Measurements from ENCODE around the gene AMPD3.

AMPD3 gene

DNA sequence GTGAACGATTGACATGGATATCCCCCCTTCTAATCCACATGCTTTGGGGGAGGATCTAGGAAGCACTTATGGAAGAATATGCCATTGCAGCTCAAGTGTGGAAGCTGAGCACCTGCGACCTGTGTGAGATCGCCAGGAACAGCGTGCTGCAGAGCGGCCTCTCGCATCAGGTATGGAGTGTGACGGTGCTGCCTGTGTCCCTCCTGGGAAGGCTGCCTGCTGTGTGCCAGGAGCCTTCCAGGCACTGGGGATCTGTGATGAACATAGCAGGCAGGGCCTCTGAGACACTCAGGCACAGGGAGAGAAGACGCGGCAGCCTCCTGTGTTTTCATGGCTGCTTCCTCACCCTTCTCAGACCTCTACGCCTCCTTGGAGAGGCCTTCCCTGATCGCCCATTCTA, 49.4 kb downstream of the AMPD3 start:
- DNase-seq (ENCODE audit: low spot score) = no peak

DNA sequence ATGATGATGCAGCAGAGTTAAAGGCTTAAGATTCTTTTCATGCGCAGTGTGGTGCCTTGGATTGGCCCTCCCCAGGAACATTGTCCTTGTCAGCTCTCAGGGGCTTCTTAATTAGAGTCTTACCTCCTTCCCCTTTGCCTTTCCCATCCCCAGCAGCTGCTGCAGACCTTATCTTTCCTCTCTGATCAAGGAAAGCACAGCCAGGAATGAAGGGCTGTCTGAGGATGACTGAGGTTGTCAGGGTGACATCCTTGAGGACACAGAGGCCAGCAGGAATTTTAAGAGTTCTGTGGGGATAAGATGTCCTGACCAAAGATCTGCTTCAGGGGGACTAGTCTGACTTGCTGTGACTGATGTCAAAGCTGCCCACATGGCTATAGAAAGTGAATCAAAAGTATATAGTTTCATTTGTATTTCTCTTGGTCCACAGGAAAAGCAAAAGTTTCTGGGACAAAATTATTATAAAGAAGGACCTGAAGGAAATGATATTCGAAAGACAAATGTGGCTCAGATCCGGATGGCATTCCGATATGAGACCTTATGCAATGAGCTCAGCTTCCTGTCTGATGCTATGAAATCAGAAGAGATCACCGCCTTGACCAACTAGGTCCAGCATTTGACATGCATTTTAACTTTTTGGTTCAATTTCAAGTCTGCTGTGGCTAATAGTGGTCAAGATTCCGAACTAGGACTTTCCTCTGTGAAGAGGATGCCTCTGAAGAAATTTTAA, 50.4 kb downstream of the AMPD3 start:
- DNase-seq (ENCODE audit: low spot score) = no peak

DNA sequence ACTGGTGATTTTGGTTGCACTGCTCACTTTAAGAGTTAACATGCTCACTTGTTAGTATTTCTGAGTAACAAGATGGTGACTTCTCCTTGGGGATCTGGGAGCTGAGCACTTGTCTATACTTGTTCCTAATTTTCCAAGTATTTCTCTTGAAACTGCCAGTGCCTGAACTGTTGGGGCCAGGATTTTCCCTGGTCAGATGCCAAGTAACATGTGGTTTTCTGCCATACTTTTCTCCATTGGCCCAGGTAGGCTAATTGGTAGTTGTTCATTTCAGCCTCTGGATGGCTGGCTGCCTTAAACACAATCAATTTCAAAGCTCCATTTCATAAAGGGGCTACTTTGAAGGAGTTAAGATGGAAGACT, 50.9 kb downstream of the AMPD3 start:
- no peak for DNase-seq (ENCODE audit: low spot score)

DNA sequence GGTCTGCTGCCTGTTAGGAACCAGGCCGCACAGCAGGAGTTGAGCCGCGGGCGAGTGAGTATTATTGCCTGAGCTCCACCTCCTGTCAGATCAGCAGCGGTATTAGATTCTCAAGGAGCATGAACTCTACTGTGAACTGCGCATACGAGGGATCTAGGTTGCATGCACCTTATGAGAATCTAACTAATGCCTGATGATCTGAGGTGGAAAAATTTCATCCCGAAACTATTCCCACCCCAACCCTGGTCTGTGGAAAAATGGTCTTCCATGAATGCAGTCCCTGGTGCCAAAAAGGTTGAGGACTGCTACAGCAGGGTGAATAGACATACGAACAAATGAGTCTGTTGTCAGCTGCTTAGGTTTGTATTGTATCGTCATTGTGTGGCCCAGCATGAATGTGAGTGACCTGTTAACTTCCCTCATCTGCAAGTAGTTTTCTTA, 56.1 kb downstream of the AMPD3 start:
- no peak for DNase-seq (ENCODE audit: low spot score)

DNA sequence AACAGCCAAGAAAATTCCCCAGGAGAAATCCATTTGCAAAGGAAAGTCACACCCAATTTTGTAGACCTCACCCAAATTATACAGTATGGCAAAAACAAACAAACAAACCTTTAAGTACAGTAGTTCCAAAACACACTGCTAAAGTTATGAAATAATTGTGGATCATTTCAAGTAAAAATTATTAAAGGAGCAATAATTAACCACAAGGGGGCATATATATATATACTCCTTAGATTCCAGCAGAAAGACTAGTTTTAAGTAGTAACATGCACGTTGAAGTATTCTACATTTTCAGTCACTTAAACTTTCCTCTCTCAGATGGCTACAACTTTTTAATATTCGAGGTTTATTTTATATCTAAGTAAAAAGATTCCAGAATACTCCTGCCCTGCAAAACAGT, 59.1 kb downstream of the AMPD3 start:
- DNase-seq (ENCODE audit: low spot score) = no peak

DNA sequence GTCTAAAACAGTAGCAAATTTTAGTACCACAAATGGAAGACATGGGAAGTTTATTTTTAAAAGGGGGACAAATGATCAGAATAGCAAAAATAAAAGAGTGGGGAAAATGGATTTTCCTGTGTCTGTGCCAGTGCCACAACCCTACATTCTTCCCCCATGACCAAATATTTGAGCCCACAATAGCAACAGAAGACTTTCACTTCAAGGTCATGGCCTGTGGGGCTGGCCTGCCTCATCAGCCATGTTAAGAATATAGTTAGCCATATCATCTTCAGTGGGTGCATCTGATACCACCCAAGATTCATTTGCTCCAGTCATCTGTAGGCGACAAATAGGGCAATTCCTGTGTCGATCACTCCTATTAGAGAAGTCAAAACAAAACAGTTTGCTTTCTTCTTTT, 59.6 kb downstream of the AMPD3 start:
- DNase-seq (ENCODE audit: low spot score) = no peak

DNA sequence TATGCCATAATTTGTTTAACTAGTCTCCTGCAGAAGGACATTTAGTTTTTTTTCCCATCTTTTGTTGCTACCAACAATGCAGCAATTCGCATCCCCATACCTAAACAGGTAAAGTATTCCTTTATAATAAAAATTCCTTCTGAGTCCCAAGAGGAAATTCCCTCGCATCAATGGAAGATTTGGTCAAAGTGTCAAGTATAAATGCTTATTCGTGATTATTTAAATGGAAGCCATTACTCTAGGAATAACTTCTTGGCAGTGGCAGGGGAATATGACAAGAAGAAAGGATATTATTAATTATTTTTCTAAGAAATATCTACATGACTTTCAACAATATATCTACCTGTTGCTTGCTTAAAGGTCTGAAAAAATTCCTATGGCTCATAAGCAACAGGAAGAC, 60.4 kb downstream of the AMPD3 start:
- no peak for DNase-seq (ENCODE audit: low spot score)

DNA sequence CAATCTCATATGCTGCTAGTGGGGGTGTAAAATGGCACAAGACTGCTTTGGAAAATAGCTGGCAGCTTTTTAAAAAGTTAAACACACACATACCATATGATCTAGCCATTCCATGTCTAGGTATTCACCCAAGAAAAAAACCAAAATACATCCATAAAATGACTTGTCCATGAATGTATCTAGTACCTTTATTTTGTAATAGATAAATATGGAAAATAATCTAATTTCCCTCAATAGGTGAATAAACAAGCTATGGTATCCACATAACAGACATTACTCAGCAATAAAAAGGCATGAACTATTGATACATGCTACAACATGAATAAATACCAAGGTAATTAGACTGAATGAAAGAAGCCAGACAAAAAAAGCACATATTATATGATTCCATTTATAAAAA, 63.1 kb downstream of the AMPD3 start:
- DNase-seq (ENCODE audit: low spot score) = no peak

DNA sequence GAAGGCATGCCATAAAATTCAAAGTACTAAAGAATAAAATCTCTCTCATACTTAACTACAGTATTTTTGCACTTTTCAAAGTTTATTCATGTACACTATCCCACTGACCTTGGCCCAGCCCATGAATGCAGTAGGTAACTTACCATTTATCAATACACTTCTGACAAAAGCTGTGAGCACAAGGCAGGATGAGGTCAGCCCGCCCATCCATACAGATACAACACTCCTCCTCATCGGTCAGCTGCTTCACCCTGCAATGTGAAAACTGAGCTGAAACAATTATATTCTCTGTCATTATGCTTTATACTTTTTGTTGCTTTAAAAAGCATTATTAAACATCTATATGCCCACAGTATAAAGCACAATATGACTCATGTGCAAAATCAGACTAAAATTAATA, 63.8 kb downstream of the AMPD3 start:
- DNase-seq (ENCODE audit: low spot score) = no peak

DNA sequence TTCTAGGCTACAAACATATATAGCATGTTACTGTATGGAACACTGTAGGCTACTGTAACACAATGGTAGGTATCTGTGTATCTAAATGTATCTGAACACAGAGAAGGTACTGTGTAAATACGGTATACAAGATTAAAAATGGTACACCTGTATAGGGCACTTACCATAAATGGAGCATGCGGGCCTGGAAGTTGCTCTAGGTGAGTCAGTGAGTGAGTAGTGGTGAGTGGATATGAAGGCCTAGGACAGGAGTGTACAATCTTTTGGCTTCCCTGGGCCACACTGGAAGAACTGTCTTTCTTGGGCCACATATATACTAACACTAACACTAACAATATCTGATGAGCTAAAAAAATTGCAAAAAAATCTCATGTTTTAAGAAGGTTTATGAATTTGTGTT, 64.6 kb downstream of the AMPD3 start:
- DNase-seq (ENCODE audit: low spot score) = no peak

DNA sequence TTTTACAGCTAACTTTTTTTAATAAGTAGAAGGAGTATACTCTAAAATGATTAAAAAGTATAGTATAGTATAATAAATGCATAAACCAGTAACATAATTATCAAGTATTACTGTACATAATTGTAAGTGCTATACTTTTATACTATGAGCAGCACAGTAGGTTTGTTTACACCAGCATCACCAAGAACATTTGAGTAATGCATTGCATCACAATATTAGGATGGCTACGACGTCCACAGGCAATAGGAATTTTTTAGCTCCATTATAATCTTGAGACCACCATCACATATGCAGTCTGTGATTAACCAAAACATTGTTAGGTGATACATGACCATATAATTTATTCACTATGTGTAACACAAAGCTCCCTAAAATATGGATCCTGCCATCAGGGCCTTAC, 65.5 kb downstream of the AMPD3 start:
- no peak for DNase-seq (ENCODE audit: low spot score)

DNA sequence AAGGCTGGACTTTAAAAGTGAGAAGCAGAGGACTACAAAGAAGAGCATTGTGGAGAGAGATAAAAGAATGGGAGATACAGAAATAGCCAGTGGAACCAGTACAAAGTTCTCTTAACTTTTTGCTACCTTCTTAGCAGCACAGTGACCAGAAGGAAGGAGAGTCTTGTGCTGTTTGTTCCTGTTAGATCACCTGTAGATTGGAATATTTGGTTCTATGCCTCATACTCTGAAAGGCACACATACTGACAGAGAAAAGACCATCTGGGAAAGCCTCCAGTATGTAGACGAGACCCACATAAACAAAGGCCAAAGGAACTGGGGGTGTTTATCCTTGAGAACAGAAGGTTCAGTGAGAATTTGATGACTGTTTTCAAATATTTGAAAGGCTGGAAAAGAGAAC, 67.2 kb downstream of the AMPD3 start:
- DNase-seq (ENCODE audit: low spot score) = no peak

DNA sequence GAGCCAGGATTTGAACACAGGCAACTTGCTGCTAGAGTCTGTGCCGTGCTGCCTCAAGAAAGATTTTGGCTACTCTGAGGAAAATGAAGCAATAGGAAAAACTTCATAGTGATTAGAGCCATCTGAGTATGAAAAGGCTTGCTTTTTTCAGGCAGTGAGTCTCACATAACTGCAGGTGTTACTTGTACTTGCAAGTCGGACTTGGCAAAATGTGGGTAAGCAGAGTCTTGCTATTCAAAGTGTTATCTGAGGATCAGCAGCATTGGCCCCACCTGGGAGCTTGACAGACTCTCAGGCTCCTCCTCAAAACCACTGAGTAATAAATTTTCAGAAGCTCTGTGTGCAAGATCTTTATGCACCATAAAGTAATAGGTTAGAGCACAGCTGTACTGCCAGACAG, 67.9 kb downstream of the AMPD3 start:
- no peak for DNase-seq (ENCODE audit: low spot score)

DNA sequence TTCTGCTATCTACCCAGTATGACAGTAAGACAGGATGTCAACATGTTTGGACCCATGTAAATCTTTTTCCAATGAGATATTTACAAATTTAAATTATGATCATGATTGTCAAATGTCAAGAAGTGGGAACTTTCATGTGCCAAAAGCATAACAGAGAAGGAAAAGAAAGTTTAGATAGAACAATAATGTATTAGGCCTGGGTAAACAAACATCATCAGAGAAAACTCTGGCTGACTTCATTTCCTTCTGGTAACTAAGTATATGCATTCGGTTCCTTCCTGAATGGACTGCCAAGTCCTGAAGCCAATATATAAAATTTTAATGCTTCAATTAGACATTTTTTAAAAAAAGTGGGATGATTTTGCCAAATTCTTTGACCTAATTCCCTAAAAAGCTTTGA, 69.4 kb downstream of the AMPD3 start:
- DNase-seq (ENCODE audit: low spot score) = no peak

DNA sequence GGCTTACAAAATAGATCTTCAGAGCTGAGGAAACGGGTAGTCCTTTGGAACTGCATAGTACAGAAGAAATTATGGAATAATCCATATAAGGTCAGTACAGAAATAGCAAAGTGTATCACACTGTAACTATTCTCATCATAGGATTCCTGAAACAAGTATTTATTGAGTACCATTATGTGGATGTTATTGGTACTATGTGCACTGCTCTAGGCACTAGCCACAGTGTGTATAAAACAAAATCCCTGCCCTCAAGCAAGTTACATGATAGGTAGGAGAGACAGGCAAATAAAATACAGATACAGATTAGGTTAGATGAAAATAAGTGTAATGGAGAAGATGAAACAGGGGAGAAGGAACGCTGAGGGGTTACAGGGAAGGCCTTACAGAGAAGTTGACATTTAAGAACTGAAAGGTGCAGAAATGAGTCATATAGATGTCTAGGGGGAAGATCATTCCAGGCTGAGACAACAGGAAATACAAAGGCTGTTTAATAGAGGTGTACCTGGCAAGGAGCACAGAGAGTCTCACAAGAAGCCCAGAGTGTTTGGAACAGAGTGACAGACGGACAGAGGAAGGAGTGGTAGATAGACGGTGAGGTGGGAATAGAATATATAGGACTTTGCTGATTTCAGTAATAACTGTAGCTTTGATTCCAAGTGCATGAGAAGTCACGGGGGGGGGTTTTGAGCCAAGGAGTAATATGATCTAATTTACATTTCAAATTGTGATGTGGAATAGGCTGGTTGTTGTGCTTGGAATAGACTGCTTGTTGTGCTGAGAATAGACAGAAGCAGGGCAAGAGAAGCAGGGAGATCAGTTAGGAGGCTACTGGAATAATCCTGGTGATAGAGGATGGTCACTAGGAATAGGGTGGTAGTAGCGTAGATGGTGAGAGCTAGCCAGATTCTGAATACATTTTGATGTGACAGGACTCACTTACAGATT, 72.2 kb downstream of the AMPD3 start:
- no peak for DNase-seq (ENCODE audit: low spot score)

DNA sequence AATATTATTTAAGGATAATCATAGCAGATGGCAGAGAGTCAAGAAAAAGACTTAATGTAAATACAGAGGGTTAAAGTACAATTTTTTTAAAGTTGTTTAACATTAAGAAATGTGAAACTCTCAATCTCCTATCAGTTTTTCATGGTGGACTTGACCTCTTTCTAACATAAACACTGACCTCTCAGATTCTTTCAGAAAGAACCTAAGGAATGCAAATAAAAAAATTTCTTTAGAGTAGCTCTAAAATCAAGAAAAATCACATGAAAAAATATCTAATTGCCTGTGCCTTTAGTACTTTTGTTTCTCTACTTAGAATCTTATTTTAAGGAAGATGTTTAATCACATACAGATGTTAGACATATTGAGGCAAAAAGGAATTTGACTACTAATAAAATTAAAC, 73.1 kb downstream of the AMPD3 start:
- DNase-seq (ENCODE audit: low spot score) = no peak

DNA sequence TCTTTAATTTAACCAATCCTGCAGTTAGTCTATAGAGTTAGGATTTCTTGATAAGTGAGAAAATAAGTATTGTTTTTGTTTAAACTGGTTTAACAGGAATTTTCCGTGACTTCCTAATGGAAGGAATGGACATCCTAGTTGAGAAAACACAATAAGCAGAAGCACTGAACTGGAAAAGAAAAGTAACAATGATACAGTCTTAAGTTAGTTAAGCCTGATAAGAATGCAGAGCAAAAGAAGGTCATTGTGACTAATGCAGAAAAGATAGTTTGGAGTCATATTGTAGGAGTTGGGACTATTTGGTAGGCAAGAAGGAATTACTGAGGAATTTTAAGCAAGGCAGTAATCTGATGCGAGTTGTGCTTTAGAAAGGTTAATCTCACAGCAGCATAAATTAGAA, 74.2 kb downstream of the AMPD3 start:
- DNase-seq (ENCODE audit: low spot score) = no peak

DNA sequence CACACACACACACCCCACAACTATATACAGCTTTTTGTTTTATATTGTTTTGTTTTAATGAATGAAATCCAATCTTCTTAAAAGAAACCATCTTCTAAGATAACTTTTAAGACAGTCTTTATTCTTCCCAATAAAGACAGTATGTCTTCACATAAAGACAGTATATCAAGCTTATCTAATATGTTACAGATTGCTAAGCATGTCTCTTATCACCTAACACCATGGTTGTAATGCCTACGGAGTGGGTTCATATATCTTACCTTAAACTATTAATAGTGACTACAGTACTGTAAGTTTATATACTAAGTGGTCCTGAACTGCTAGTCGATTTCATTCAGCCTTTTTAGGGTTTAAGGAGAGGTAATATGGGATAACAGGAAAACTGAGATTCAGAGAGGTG, 77.5 kb downstream of the AMPD3 start:
- no peak for DNase-seq (ENCODE audit: low spot score)

DNA sequence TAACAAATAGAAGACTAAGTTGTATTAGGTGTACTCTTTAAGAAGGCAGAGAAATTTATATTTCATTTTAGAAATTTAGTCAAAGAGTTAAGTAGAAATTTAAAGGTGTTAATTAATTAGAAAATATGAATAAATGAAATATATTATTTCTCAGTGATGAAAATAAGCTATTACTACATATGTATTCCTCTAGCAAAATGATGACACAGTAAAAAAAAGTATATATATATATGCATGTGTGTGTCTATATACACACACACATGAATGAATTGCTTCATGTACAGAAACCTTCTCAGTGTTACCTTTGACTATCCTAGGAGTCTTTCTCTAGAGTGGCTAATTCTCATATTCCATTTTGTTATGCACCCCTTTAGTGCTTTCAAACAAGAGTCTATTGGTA, 78.3 kb downstream of the AMPD3 start:
- DNase-seq (ENCODE audit: low spot score) = no peak

DNA sequence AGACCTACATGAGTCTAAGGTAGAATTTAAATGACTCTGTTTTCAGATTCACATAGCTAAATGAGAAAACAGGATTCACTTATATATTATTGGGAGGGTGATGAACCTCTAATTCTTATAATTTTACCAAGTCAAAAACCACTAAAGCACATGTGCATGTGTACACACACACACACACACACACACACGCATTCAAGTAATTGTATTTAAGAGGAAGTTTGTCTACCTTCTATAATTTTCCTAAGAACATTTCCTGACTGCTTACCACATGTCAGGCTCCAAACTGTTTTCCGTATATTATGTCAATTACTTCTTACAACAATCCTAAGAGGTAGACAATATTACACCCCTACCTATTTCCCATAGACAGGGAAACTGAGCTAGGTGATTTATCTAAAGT, 79.3 kb downstream of the AMPD3 start:
- DNase-seq (ENCODE audit: low spot score) = no peak

DNA sequence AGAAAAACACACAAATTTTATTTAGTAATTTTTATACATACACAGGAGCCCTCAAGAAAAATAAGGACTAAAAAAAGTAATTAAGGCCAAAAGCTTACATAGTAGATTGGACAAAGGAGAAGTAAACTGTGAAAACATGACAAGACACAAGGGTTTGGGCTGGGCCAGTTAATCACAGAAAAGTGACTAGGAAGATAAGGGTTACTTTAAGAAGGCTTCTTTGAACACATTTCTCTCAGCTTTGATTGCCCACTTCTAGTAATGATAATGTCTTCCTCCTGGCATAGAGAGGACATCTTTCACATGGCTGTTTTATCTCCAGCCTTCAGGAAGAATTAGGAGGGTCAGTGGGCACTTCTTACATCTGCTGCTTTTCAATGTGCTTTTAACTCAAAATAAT, 82.5 kb downstream of the AMPD3 start:
- no peak for DNase-seq (ENCODE audit: low spot score)

DNA sequence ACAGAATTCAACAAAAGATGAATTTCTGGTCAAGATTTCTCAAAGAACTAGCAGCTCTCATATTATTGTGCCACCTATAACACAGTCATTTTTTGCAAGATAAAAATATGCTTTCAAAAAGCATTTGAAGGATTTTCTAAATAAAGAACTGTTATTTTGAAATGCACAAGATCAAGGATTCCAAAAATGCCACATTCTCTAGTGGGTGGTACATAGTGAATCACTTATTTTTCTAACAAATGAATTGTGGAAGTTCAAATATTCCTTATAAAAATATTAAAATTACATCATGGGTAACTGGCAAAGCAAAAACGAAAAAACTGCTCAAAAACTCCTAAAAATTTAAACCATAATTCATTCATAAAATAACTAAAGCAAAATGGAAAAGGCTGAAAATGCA, 83.9 kb downstream of the AMPD3 start:
- no peak for DNase-seq (ENCODE audit: low spot score)

DNA sequence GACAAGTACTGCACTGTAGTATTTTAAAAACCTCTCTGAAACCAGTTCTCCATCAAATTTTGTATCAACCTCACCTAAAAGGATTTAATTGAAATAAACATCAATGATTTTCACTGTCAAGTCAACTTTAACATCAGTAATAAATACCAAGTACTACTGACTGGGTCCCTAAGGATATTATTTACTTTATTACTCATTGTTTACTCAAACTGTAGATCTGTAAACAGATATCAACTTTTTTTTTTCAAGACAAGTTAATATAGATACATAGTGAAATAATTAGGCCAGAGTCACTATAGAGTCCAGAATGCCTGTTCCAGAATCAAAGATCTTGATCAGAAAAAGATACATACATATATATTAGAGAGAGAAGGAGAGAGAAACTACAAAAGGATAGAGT, 84.3 kb downstream of the AMPD3 start:
- DNase-seq (ENCODE audit: low spot score) = no peak

DNA sequence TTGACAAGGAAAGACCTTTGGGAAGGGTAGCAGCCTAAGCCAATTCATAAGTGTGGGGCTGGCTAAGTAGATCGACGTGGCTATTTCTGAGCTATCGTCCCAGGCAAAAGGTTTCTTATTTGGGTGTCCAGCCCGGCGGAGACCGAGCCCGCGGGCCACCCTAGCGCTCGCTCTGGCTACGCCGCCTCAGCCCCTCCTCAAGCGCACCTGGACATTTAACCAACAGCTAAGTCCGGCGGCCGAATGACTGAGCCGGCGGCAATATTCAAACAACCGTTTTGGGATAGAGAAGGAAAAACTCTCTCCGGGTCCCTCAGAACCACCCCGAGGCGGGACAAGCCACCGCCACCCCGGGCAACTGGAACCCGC, 85.5 kb downstream of the AMPD3 start:
- DNase-seq (ENCODE audit: low spot score) = no peak
